Colonic mucosa (tissue), 4 donors: ENCODE data around the gene CEP85L. TPM values are rescaled to one million over a fixed set of nuclear protein-coding genes. Genes with fewer than 3 reads are reported as not detected.

Experiments used
- DNase-seq: peaks from one replicate; pipeline ENCODE4 v3.0.0-alpha.2; 2020
- H3K27ac ChIP-seq: fragments of 200-600 bp; one replicate; pipeline ENCODE4 v1.8.0; 2021
- H3K27me3 ChIP-seq: fragments of 200-600 bp; one replicate; pipeline ENCODE4 v1.8.0; 2021
- H3K36me3 ChIP-seq: fragments of 200-600 bp; one replicate; pipeline ENCODE4 v1.8.0; 2021
- H3K4me1 ChIP-seq: fragments of 200-600 bp; one replicate; pipeline ENCODE4 v1.8.0; 2021; ENCODE audit warnings: mild to moderate bottlenecking
- H3K4me3 ChIP-seq: fragments of 200-600 bp; one replicate; pipeline ENCODE4 v1.8.0; 2021
- H3K9ac ChIP-seq, 2 donors: one replicate each; pipeline ENCODE4 v1.7.0; 2013; ENCODE audit warnings: control low read depth in 2 of 2, low read depth in 2 of 2, low read length in 2 of 2
- H3K9me3 ChIP-seq: fragments of 200-600 bp; one replicate; pipeline ENCODE4 v1.8.0; 2021
- CTCF ChIP-seq: fragments of 200-600 bp; IDR thresholded peaks from one replicate; pipeline ENCODE4 v1.8.0; 2022; ENCODE audit warnings: antibody characterized with exemption, mild to moderate bottlenecking
- intact Hi-C: fragments of 100-400 bp; cut with DNase I; formaldehyde crosslinking; loops from one replicate; pipeline ENCODE4 v1.14.1; 2022
- total RNA-seq, 2 donors: library from RNA; stranded (reverse); fragmentation: NEBNext Ultra II Directional in 1 of 2; extraction: Animal tissue kit (Norgen Biotek cat#: 25700) in 1 of 2; gene quantifications; one replicate each; pipeline ENCODE4 v1.2.1, GENCODE V29; 2021
- donor health status: healthy.
- donor health status: DM: no; HTN: no; CAD: no.
- donor health status: DM: no; HTN: no; CAD: no.

The CEP85L gene
- total RNA-seq, 2 donors from 2014 or later: 2.9 to 3.2 TPM

GRCh38 chr6:118685823-118686449 lies 34.5 kb upstream of the CEP85L start:
- Histone ChIP-seq H3K9me3 (no peaks in the 10 kb centered on the region), H3K27ac (no peak overlapping the region), H3K4me1 (no peaks in the 10 kb centered on the region), H3K36me3 (no peaks in the 10 kb centered on the region), H3K9ac (no peak overlapping the region), H3K27me3 (no peaks in the 10 kb centered on the region), H3K4me3 (no peak overlapping the region)
- TF ChIP-seq CTCF: no peak
- intact Hi-C loops: no loop called here
- DNase-seq: no peak

GRCh38 chr6:118683881-118684872 lies 32.8 kb upstream of the CEP85L start:
- Histone ChIP-seq H3K9ac (no peak overlapping the region), H3K27me3 (no peaks in the 10 kb centered on the region), H3K4me3 (no peak overlapping the region), H3K27ac (no peak overlapping the region), H3K9me3 (no peaks in the 10 kb centered on the region), H3K36me3 (no peaks in the 10 kb centered on the region), H3K4me1 (no peaks in the 10 kb centered on the region)
- intact Hi-C loops: no loop called here
- TF ChIP-seq CTCF: no peak
- no peak for DNase-seq

- no peak for TF ChIP-seq CTCF
- DNase-seq: no peak
- Histone ChIP-seq H3K4me3 (no peak overlapping the region), H3K27ac (no peak overlapping the region), H3K9me3 (no peaks in the 10 kb centered on the region), H3K9ac (no peak overlapping the region), H3K36me3 (no peaks in the 10 kb centered on the region), H3K27me3 (no peaks in the 10 kb centered on the region), H3K4me1 (no peaks in the 10 kb centered on the region)
- intact Hi-C loops: no loop called here
Observed at GRCh38 chr6:118680452-118681095, 29.2 kb upstream of the CEP85L start.

- no peaks in the 10 kb centered on the region for H3K36me3 ChIP-seq
- no peak overlapping the region for H3K9ac ChIP-seq
- no peak for TF ChIP-seq CTCF
- intact Hi-C loops: no loop called here
- H3K9me3 ChIP-seq: no peaks in the 10 kb centered on the region
- no peak for DNase-seq
- H3K27ac ChIP-seq: no peak overlapping the region
- no peaks in the 10 kb centered on the region for H3K27me3 ChIP-seq
- H3K4me1 ChIP-seq: no peaks in the 10 kb centered on the region
- no peak overlapping the region for H3K4me3 ChIP-seq
Observed at GRCh38 chr6:118679327-118679901, 28.0 kb upstream of the CEP85L start.

GRCh38 chr6:118678866-118679265 lies 27.5 kb upstream of the CEP85L start:
- no peaks in the 10 kb centered on the region for H3K36me3 ChIP-seq
- DNase-seq: no peak
- H3K27ac ChIP-seq: no peak overlapping the region
- H3K4me1 ChIP-seq: no peaks in the 10 kb centered on the region
- no peak overlapping the region for H3K9ac ChIP-seq
- H3K4me3 ChIP-seq: no peak overlapping the region
- H3K27me3 ChIP-seq: no peaks in the 10 kb centered on the region
- no peak for TF ChIP-seq CTCF
- H3K9me3 ChIP-seq: no peaks in the 10 kb centered on the region
- intact Hi-C loops: no loop called here
